ENCODE results near the gene C3. TPM values are rescaled to one million over a fixed set of nuclear protein-coding genes. Genes with fewer than 3 reads are reported as not detected.

Gene C3
- total RNA-seq, 6 experiments from 2014 or later = 0.82 to 1.5 (median 1.2) TPM

DNA sequence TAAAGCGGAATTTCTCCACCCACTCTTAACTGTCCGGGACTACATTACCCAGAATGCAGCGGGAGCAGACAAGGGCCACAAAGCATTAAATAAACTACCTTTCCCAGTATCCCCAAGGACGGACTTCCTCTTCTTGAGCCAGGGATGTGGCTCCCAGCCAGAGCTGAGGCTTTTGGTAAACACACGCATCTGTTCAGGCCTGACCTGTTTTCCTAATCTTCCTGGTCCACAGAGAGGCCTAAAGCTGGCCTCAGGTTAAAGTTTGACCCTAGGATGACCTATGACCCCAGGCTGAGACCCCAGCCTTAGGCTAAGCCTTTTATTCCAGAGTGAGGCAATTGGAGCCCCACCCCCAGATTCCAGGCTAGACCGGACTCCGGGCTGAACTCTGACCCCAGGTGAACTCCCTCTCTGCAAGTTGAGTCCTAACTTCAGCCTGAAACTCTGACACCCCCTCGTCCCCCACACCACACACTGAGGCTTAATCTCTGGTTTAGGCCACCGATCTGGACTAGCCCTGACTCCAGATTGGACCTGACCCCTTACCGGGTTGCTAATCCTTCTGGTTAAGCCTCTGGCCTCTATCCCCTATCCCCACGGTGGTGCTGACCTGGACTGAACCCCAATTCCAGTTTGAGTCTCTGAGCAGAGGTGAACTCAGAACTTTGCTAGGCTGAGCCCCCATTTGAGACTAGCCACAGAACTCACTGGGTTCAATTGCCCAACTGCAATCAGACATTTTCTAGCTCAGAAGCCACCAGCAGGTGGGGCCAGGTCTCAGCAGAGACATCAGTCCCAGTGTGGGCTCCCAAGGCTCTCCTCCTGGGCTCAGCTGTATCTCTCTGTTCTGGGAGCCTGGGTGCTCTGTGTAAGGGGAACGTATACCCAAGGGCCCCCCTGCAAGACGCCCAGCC, 17.7 kb upstream of the C3 start:
- H3K27me3 Mint-ChIP-seq (ENCODE audit: insufficient read depth) = no peaks in the 10 kb centered on the region; the same call in 1 of the 2 replicates
- DNase-seq = peak; percentile 85
- H3K36me3 Mint-ChIP-seq (ENCODE audit: low read depth) = peaks cover 5% of the 10 kb centered on the region; the same call in 1 of the 2 replicates
- no peaks in the 10 kb centered on the region for H3K9me3 Mint-ChIP-seq
- peak overlapping the region; percentile 85 for H3K27ac Mint-ChIP-seq
- peak overlapping the region; percentile 99 for H3K4me3 Mint-ChIP-seq
- TF ChIP-seq, protein P1, sequence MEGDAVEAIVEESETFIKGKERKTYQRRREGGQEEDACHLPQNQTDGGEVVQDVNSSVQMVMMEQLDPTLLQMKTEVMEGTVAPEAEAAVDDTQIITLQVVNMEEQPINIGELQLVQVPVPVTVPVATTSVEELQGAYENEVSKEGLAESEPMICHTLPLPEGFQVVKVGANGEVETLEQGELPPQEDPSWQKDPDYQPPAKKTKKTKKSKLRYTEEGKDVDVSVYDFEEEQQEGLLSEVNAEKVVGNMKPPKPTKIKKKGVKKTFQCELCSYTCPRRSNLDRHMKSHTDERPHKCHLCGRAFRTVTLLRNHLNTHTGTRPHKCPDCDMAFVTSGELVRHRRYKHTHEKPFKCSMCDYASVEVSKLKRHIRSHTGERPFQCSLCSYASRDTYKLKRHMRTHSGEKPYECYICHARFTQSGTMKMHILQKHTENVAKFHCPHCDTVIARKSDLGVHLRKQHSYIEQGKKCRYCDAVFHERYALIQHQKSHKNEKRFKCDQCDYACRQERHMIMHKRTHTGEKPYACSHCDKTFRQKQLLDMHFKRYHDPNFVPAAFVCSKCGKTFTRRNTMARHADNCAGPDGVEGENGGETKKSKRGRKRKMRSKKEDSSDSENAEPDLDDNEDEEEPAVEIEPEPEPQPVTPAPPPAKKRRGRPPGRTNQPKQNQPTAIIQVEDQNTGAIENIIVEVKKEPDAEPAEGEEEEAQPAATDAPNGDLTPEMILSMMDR (IDR thresholded peaks at IDR 0.05) = peak; percentile 83
- H3K4me1 Mint-ChIP-seq (ENCODE audit: low read depth) = peaks cover 47% of the 10 kb centered on the region

DNA sequence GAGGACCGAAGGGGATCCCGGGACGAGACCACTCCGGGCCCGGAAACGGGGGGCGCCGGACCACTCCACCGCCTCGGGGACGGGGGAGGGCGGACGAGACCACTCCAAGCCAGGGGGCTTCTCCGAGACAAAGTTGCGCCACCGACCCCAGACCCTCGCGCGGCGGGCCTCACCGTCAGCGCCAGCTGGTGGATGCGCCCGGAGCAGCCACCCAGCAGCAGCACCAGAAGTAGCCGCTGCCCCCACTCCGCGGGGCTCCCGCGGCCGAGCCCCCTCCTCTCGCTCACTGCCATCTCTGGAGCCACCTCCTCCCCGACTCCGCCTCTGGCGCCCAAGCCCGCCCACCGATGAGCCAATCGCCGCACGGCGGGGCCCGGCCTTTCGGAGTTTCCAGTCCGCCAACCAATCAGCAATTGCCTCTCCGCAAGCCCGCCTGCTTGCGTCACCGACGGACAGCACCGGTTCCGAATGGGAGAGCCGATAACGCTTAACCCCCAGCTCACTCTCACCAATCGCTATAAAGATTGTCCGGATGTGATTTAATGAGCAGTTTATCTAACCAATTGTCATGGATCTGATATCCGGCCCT, 16.9 kb upstream of the C3 start, which contains the start of gene GPR108:
TSS of gene GPR108 (minus strand) at position 297 of the 589 bp plus-strand sequence. CDS start at position 293, 4 bp downstream.
- Mint-ChIP-seq H3K27me3 (ENCODE audit: insufficient read depth) (no peaks in the 10 kb centered on the region; the same call in 1 of the 2 replicates), H3K27ac (peak within 1 kb of the TSS; percentile 85), H3K4me3 (peak within 1 kb of the TSS; percentile 99), H3K36me3 (ENCODE audit: low read depth) (peaks cover 5% of the 10 kb centered on the region; the same call in 1 of the 2 replicates), H3K9me3 (no peaks in the 10 kb centered on the region), H3K4me1 (ENCODE audit: low read depth) (peaks cover 40% of the 10 kb centered on the region)
- DNase-seq = peak; percentile 100
- TF ChIP-seq, protein P1 (IDR thresholded peaks at IDR 0.05) = no peak

DNA sequence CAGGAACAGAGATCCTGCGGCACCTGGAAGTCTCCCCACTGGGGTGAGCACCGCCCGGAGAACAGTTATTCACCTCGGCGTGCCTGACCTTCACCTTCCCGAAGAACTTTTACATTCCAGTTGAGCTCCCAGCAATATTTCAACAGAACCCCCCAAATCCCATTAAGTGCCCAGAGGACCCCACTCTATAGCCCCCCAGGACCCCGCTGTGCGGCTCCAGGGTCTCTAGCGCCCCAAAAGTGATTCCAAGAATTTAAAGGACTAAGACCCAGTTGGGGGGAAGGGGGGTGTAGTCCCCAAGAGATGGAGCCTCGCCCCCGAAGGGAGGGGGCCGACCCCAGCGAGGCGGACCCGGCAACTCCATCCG, 16.4 kb upstream of the C3 start:
- Mint-ChIP-seq H3K27me3 (ENCODE audit: insufficient read depth) (no peaks in the 10 kb centered on the region; the same call in 1 of the 2 replicates), H3K36me3 (ENCODE audit: low read depth) (peaks cover 7% of the 10 kb centered on the region; the same call in 1 of the 2 replicates), H3K9me3 (no peaks in the 10 kb centered on the region)

DNA sequence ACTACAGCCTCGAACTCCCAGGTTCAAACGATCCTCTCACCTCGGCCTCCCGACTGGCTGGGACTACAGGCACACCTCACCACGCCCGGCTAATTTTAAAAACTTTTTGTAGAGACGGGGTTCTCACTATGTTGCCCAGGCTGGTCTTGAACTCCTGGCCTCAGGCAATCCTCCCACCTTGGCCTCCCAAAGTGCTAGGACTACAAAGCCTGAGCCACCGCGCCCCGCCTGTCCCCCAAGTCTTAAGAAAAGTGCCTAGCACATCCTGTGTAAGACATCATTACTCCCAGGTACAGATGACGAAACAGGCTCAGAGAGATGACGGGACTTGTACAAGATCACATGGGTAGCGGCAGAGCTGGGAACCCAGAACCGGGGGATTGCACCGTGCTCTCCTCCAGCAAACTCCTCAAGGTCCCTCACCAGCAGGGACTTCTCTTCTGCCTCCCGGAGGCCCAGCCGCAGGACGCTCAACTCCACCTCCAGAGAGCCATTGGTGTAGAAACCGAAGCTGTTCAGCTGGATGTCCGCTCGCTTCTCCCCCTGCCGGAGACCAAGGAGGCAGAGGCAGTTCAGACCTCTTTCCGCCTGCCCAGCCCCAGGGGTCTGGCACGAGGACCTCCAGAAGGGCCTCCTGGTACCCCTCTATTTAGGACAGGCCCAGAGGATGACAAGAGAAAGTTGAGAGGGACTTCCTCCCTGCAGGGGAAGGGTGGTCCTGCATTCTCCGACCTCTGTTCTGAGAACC, 15.9 kb upstream of the C3 start:
- Mint-ChIP-seq H3K27ac (peak overlapping the region; percentile 85), H3K4me1 (ENCODE audit: low read depth) (peaks cover 33% of the 10 kb centered on the region), H3K27me3 (ENCODE audit: insufficient read depth) (no peaks in the 10 kb centered on the region; the same call in 1 of the 2 replicates), H3K4me3 (peak overlapping the region; percentile 99), H3K36me3 (ENCODE audit: low read depth) (peaks cover 7% of the 10 kb centered on the region; the same call in 1 of the 2 replicates), H3K9me3 (no peaks in the 10 kb centered on the region)
- peak; percentile 89 for DNase-seq
- TF ChIP-seq, protein P1 (IDR thresholded peaks at IDR 0.05) = peak; percentile 76

More for the DNA sequence above, 16.4 kb upstream of the C3 start:
- no peak for DNase-seq
- peaks cover 36% of the 10 kb centered on the region for H3K4me1 Mint-ChIP-seq (ENCODE audit: low read depth)
- peak overlapping the region; percentile 85 for H3K27ac Mint-ChIP-seq
- TF ChIP-seq, protein P1 (IDR thresholded peaks at IDR 0.05) = peak; percentile 46
- H3K4me3 Mint-ChIP-seq = peak overlapping the region; percentile 99

Measured in HFFc6 (cell line).